MM.1S (cell line): ENCODE data around the gene PAK1.

Experiments used
- DNase-seq: peaks from one replicate; pipeline ENCODE4 v3.0.0-alpha.2; 2015
- H2AFZ ChIP-seq: fragments of 300-600 bp; sonication (generic); 2 replicates; pipeline ENCODE4 v1.6.0; 2016; ENCODE audit warnings: antibody characterized with exemption, low read length
- H3F3A ChIP-seq: fragments of 300-600 bp; sonication (generic); 2 replicates; pipeline ENCODE4 v1.6.1; 2016; ENCODE audit warnings: mild to moderate bottlenecking, antibody characterized with exemption, low read length, moderate library complexity, mixed read lengths; ENCODE audit not compliant: insufficient read depth
- H3K27ac ChIP-seq: fragments of 300-600 bp; sonication (generic); 2 replicates; pipeline ENCODE4 v1.5.1; 2016; ENCODE audit warnings: mild to moderate bottlenecking, low read length
- H3K27me3 ChIP-seq: fragments of 300-600 bp; sonication (generic); replicated peaks from 2 replicates; pipeline ENCODE4 v1.6.0; 2016; ENCODE audit warnings: low read length; ENCODE audit not compliant: insufficient read depth
- H3K36me3 ChIP-seq: fragments of 300-600 bp; sonication (generic); replicated peaks from 2 replicates; pipeline ENCODE4 v1.6.1; 2016; ENCODE audit warnings: mild to moderate bottlenecking, low read length, mixed read lengths; ENCODE audit not compliant: insufficient read depth
- H3K4me1 ChIP-seq: fragments of 300-600 bp; sonication (generic); 2 replicates; pipeline ENCODE4 v1.6.1; 2016; ENCODE audit warnings: low read length, mixed read lengths
- H3K4me2 ChIP-seq: fragments of 300-600 bp; sonication (generic); 2 replicates; pipeline ENCODE4 v1.6.0; 2016; ENCODE audit warnings: low read depth, low read length
- H3K4me3 ChIP-seq: fragments of 300-600 bp; sonication (generic); 2 replicates; pipeline ENCODE4 v1.5.1; 2016; ENCODE audit warnings: low read length, mixed read lengths
- H3K79me2 ChIP-seq: fragments of 300-600 bp; sonication (generic); 2 replicates; pipeline ENCODE4 v1.6.1; 2016; ENCODE audit warnings: mixed run types, low read length, mixed read lengths
- H3K9ac ChIP-seq: fragments of 300-600 bp; sonication (generic); 2 replicates; pipeline ENCODE4 v1.6.1; 2016; ENCODE audit warnings: low read length, mixed read lengths
- H3K9me2 ChIP-seq: fragments of 300-600 bp; sonication (generic); replicated peaks from 2 replicates; pipeline ENCODE4 v1.6.1; 2016; ENCODE audit warnings: mild to moderate bottlenecking, low read length, mixed read lengths; ENCODE audit not compliant: insufficient read depth
- H3K9me3 ChIP-seq: fragments of 300-600 bp; sonication (generic); replicated peaks from 2 replicates; pipeline ENCODE4 v1.6.1; 2016; ENCODE audit warnings: mild to moderate bottlenecking, low read length, mixed read lengths; ENCODE audit not compliant: insufficient read depth
- H4K20me1 ChIP-seq: fragments of 300-600 bp; sonication (generic); 2 replicates; pipeline ENCODE4 v1.6.1; 2016; ENCODE audit warnings: mild to moderate bottlenecking, low read length, moderate library complexity, mixed read lengths; ENCODE audit not compliant: insufficient read depth
- CTCF ChIP-seq: fragments of 300-600 bp; sonication (generic); IDR thresholded peaks from 2 replicates; pipeline ENCODE4 v1.5.1; 2016; ENCODE audit warnings: antibody characterized with exemption, low read length, mixed read lengths
- EZH2 ChIP-seq: fragments of 300-600 bp; sonication (generic); optimal IDR thresholded peaks from 2 replicates; pipeline ENCODE3; 2017; ENCODE audit warnings: low read depth, mild to moderate bottlenecking, antibody characterized with exemption, low read length, mixed read lengths
- EZH2phosphoT487 ChIP-seq: fragments of 300-600 bp; sonication (generic); IDR thresholded peaks from 2 replicates; pipeline ENCODE4 v1.6.1; 2018; ENCODE audit warnings: antibody characterized with exemption, low read length

PAK1 gene

GRCh38 chr11:77308838-77309237 is 165.1 kb downstream of the PAK1 start:
- Histone ChIP-seq H3K4me3 (no peak overlapping the region), H3K36me3 (no peaks in the 10 kb centered on the region), H3K9me2 (no peaks in the 10 kb centered on the region), H3K27ac (no peak overlapping the region), H3F3A (no peaks in the 10 kb centered on the region), H3K27me3 (no peaks in the 10 kb centered on the region), H3K4me1 (no peaks in the 10 kb centered on the region), H3K9ac (no peak overlapping the region), H2AFZ (no peak overlapping the region), H3K4me2 (no peak overlapping the region), H4K20me1 (no peaks in the 10 kb centered on the region), H3K9me3 (no peaks in the 10 kb centered on the region), H3K79me2 (no peaks in the 10 kb centered on the region)
- no peak for DNase-seq
- no peak for TF ChIP-seq EZH2
- TF ChIP-seq CTCF, result no peak
- TF ChIP-seq EZH2phosphoT487, result no peak

GRCh38 chr11:77303328-77303727 is 170.6 kb downstream of the PAK1 start:
- DNase-seq, result no peak
- Histone ChIP-seq H3K9ac (no peak overlapping the region), H3F3A (no peaks in the 10 kb centered on the region), H3K9me3 (no peaks in the 10 kb centered on the region), H4K20me1 (no peaks in the 10 kb centered on the region), H3K4me3 (no peak overlapping the region), H3K9me2 (no peaks in the 10 kb centered on the region), H3K79me2 (no peaks in the 10 kb centered on the region), H3K36me3 (no peaks in the 10 kb centered on the region), H3K4me1 (no peaks in the 10 kb centered on the region), H3K27ac (no peak overlapping the region), H2AFZ (no peak overlapping the region), H3K4me2 (no peak overlapping the region), H3K27me3 (no peaks in the 10 kb centered on the region)
- TF ChIP-seq CTCF (no peak), EZH2phosphoT487 (no peak), EZH2 (no peak)

GRCh38 chr11:77302752-77303151 is 171.1 kb downstream of the PAK1 start:
- Histone ChIP-seq H2AFZ (no peak overlapping the region), H3K36me3 (no peaks in the 10 kb centered on the region), H3F3A (no peaks in the 10 kb centered on the region), H3K79me2 (no peaks in the 10 kb centered on the region), H3K4me1 (no peaks in the 10 kb centered on the region), H3K9me2 (no peaks in the 10 kb centered on the region), H3K4me3 (no peak overlapping the region), H3K4me2 (no peak overlapping the region), H3K9ac (no peak overlapping the region), H3K27me3 (no peaks in the 10 kb centered on the region), H3K27ac (no peak overlapping the region), H3K9me3 (no peaks in the 10 kb centered on the region), H4K20me1 (no peaks in the 10 kb centered on the region)
- no peak for TF ChIP-seq EZH2
- TF ChIP-seq CTCF, result no peak
- TF ChIP-seq EZH2phosphoT487, result no peak
- no peak for DNase-seq
